Thyroid gland (tissue), 4 donors: ENCODE results near the gene LIN37. TPM values are rescaled to one million over a fixed set of nuclear protein-coding genes. Genes with fewer than 3 reads are reported as not detected.

ENCODE experiments used
- DNase-seq, 2 donors: peaks; one replicate each; pipeline ENCODE4 v3.0.0-alpha.2; 2019
- H3K27ac ChIP-seq, 3 donors: fragments of 200-600 bp; sonication (generic); 1 replicate in 2 of 3; 2 replicates in 1 of 3; pipeline ENCODE4 v1.5.1; 2016 to 2019; ENCODE audit warnings: mild to moderate bottlenecking in 1 of 3, moderate library complexity in 1 of 3
- H3K27me3 ChIP-seq: fragments of 200-600 bp; sonication (generic); one replicate; pipeline ENCODE4 v1.5.1; 2019
- H3K36me3 ChIP-seq, 2 donors: fragments of 200-600 bp; sonication (generic); one replicate each; pipeline ENCODE4 v1.5.1; 2016 to 2019
- H3K4me1 ChIP-seq, 2 donors: fragments of 200-600 bp; sonication (generic); one replicate each; pipeline ENCODE4 v1.5.1; 2017 to 2019
- H3K4me3 ChIP-seq, 3 donors: fragments of 200-600 bp; sonication (generic); replicated peaks in 1 of 3; 1 replicate in 2 of 3; 2 replicates in 1 of 3; pipeline ENCODE4 v1.5.1; 2016; ENCODE audit warnings: mild to moderate bottlenecking in 1 of 3
- H3K9me3 ChIP-seq: fragments of 200-600 bp; sonication (generic); one replicate; pipeline ENCODE4 v1.5.1; 2017
- CTCF ChIP-seq, 6 experiments: fragments of 200-600 bp in 3 of 6; fragments of 450-650 bp in 3 of 6; sonication (generic) in 3 of 6; IDR thresholded peaks; one replicate each; pipeline ENCODE4 v1.5.1; 2016 to 2019; ENCODE audit warnings: antibody characterized with exemption in 6 of 6, mild to moderate bottlenecking in 2 of 6, inconsistent platforms in 1 of 6, moderate library complexity in 1 of 6
- POLR2A ChIP-seq, 2 donors: fragments of 450-650 bp; IDR thresholded peaks; one replicate each; pipeline ENCODE4 v1.6.1; 2017; ENCODE audit warnings: antibody characterized with exemption in 2 of 2, mild to moderate bottlenecking in 2 of 2, moderate library complexity in 1 of 2
- WGBS, 2 donors: methylation state at CpG; one replicate each; pipeline ENCODE4 v1.1.5; 2017; 5-methylcytosine and 5-hydroxymethylcytosine counted together
- intact Hi-C: fragments of 100-400 bp; cut with DNase I; formaldehyde crosslinking; loops from one replicate; pipeline ENCODE4 v1.15.1; 2023
- total RNA-seq, 4 donors: library from RNA; depleted of rRNA; stranded (reverse); fragments of >200 nt; gene quantifications; one replicate each; pipeline ENCODE4 v1.2.3, GENCODE V29; 2016

LIN37 gene
- total RNA-seq, 4 donors from 2014 or later, result 8.2 to 21.5 (median 14.1) TPM

- H3K4me1 ChIP-seq, result peaks cover 20 to 21% of the 10 kb centered on the region in 2 donors
- intact Hi-C loops, result no loop called here
- no peak for DNase-seq
- WGBS, 2 donors, result 73 to 86% methylated on average over 20 to 26 of the region's 29 CpGs
- H3K27ac ChIP-seq, result peak overlapping the region in 1 of 3 donors; percentile 48
- H3K36me3 ChIP-seq, result peaks cover 22 to 31% of the 10 kb centered on the region in 2 donors
- TF ChIP-seq CTCF (IDR thresholded peaks at IDR 0.05) (no peak), POLR2A (IDR thresholded peaks at IDR 0.05) (no peak)
- peak overlapping the region in 1 of 3 donors; percentile 45 for H3K4me3 ChIP-seq
- no peaks in the 10 kb centered on the region for H3K27me3 ChIP-seq
- no peaks in the 10 kb centered on the region for H3K9me3 ChIP-seq
Measured at GRCh38 chr19:35739275-35740107, 8.9 kb upstream of the LIN37 start.

GRCh38 chr19:35740108-35740422 lies 8.3 kb upstream of the LIN37 start:
- Histone ChIP-seq H3K27me3 (no peaks in the 10 kb centered on the region), H3K4me3 (peak overlapping the region in 2 of 3 donors; percentile 45 to 73), H3K27ac (peak overlapping the region in 2 of 3 donors; percentile 29 to 48), H3K9me3 (no peaks in the 10 kb centered on the region), H3K36me3 (peaks cover 22 to 31% of the 10 kb centered on the region in 2 donors), H3K4me1 (peaks cover 20 to 24% of the 10 kb centered on the region in 2 donors)
- 3 to 20% methylated on average over 3 to 16 of the region's 16 CpGs for WGBS, 2 donors
- intact Hi-C loops, result no loop called here
- no peak for DNase-seq
- no peak for TF ChIP-seq CTCF (IDR thresholded peaks at IDR 0.05)
- TF ChIP-seq POLR2A (IDR thresholded peaks at IDR 0.05), result no peak

GRCh38 chr19:35740423-35741202 lies 7.8 kb upstream of the LIN37 start:
- peak overlapping the region in 2 of 3 donors; percentile 45 to 73 for H3K4me3 ChIP-seq
- intact Hi-C loops, result no loop called here
- 1 to 2% methylated on average over 27 to 47 of the region's 63 CpGs for WGBS, 2 donors
- DNase-seq, result peak; percentile 99
- peak overlapping the region; percentile 25 to 48 (median 29) for H3K27ac ChIP-seq
- no peaks in the 10 kb centered on the region for H3K27me3 ChIP-seq
- H3K9me3 ChIP-seq, result no peaks in the 10 kb centered on the region
- peaks cover 20 to 24% of the 10 kb centered on the region in 2 donors for H3K4me1 ChIP-seq
- TF ChIP-seq CTCF (IDR thresholded peaks at IDR 0.05) (no peak), POLR2A (IDR thresholded peaks at IDR 0.05) (no peak)
- H3K36me3 ChIP-seq, result peaks cover 21 to 27% of the 10 kb centered on the region in 2 donors

- 9 to 10% methylated on average over 12 of the region's 12 CpGs for WGBS, 2 donors
- Histone ChIP-seq H3K27me3 (no peaks in the 10 kb centered on the region), H3K4me3 (peak overlapping the region in 1 of 3 donors; percentile 45), H3K27ac (peak overlapping the region in 2 of 3 donors; percentile 25 to 46), H3K36me3 (peaks cover 18 to 26% of the 10 kb centered on the region in 2 donors), H3K4me1 (peaks cover 24 to 28% of the 10 kb centered on the region in 2 donors), H3K9me3 (no peaks in the 10 kb centered on the region)
- intact Hi-C loops, result no loop called here
- no peak for DNase-seq
- TF ChIP-seq POLR2A (IDR thresholded peaks at IDR 0.05), result no peak
- no peak for TF ChIP-seq CTCF (IDR thresholded peaks at IDR 0.05)
Measured at GRCh38 chr19:35741203-35741515, 7.2 kb upstream of the LIN37 start.
